A549 (cell line): ENCODE measurements around the gene STOML2. TPM values are rescaled to one million over a fixed set of nuclear protein-coding genes. Genes with fewer than 3 reads are reported as not detected.
A peak's percentile ranks its signal among the peaks of the same experiment; 100 is the strongest.

ENCODE experiments used
- ATOH8 ChIP-seq: fragments of 250-450 bp; sonication (Bioruptor Pico); IDR thresholded peaks from 2 replicates; pipeline ENCODE4 v1.5.0; 2020; ENCODE audit warnings: low read depth, mild to moderate bottlenecking, moderate library complexity
- BCL3 ChIP-seq: fragments of >200 bp; sonication (Bioruptor Twin); formaldehyde crosslinking; IDR thresholded peaks from 3 replicates; pipeline ENCODE4 v1.6.1; 2016
- BHLHE40 ChIP-seq: IDR thresholded peaks from 2 replicates; pipeline ENCODE4 v1.6.1; 2012; ENCODE audit warnings: low read depth, low read length, inconsistent platforms
- CBX8 ChIP-seq: fragments of 200-600 bp; sonication (generic); IDR thresholded peaks from 2 replicates; pipeline ENCODE4 v1.6.1; 2016
- CEBPB ChIP-seq, 2 experiments: fragments of >200 bp in 1 of 2; sonication (Bioruptor Twin) in 1 of 2; formaldehyde crosslinking in 1 of 2; IDR thresholded peaks; 2 replicates each; pipeline ENCODE4 v1.6.1; 2012 to 2016
- CTCF ChIP-seq: fragments of >200 bp; sonication (Bioruptor Twin); formaldehyde crosslinking; IDR thresholded peaks from 3 replicates; pipeline ENCODE4 v1.5.1; 2016
- E2F6 ChIP-seq: IDR thresholded peaks from 2 replicates; pipeline ENCODE4 v1.6.1; 2012; ENCODE audit warnings: low read depth, borderline replicate concordance
- ELK1 ChIP-seq: fragments of 150-350 bp; IDR thresholded peaks from 2 replicates; pipeline ENCODE4 v1.6.1; 2014; ENCODE audit warnings: low read depth, mild to moderate bottlenecking, low read length
- FOSB ChIP-seq: fragments of 250-450 bp; sonication (Bioruptor Pico); IDR thresholded peaks from 2 replicates; pipeline ENCODE4 v1.5.0; 2020; ENCODE audit warnings: mild to moderate bottlenecking, moderate library complexity
- FOSL2 ChIP-seq, 2 experiments: fragments of 450-650 bp in 1 of 2; fragments of >200 bp in 1 of 2; sonication (Bioruptor Twin) in 1 of 2; formaldehyde crosslinking; IDR thresholded peaks; 2 replicates each; pipeline versions ENCODE4 v1.5.0 to v1.6.1; 2016 to 2020; ENCODE audit warnings: mild to moderate bottlenecking in 1 of 2, moderate library complexity in 1 of 2
- FOXS1 ChIP-seq: fragments of 250-450 bp; sonication (Bioruptor Pico); IDR thresholded peaks from 2 replicates; pipeline ENCODE4 v1.5.0; 2020; ENCODE audit warnings: mild to moderate bottlenecking, moderate library complexity
- HES2 ChIP-seq: fragments of >200 bp; sonication (Bioruptor Twin); formaldehyde crosslinking; IDR thresholded peaks from 2 replicates; pipeline ENCODE4 v1.6.1; 2016
- HEYL ChIP-seq: fragments of 250-450 bp; sonication (Bioruptor Pico); IDR thresholded peaks from 2 replicates; pipeline ENCODE4 v1.8.0; 2021; ENCODE audit warnings: mild to moderate bottlenecking, moderate library complexity
- HOXA7 ChIP-seq: fragments of 250-450 bp; sonication (Bioruptor Pico); IDR thresholded peaks from 2 replicates; pipeline ENCODE4 v1.5.0; 2020; ENCODE audit warnings: mild to moderate bottlenecking, moderate library complexity
- HOXB13 ChIP-seq: fragments of 250-450 bp; sonication (Bioruptor Pico); IDR thresholded peaks from 2 replicates; pipeline ENCODE4 v1.5.0; 2020; ENCODE audit warnings: low read depth, mild to moderate bottlenecking, moderate library complexity
- HOXB5 ChIP-seq: fragments of 250-450 bp; sonication (Bioruptor Pico); IDR thresholded peaks from 2 replicates; pipeline ENCODE4 v1.5.0; 2020; ENCODE audit warnings: mild to moderate bottlenecking, moderate library complexity
- JUN ChIP-seq, 2 experiments: fragments of >200 bp; sonication (Bioruptor Twin); formaldehyde crosslinking; IDR thresholded peaks; 2 replicates in 1 of 2; 3 replicates in 1 of 2; pipeline ENCODE4 v1.6.1; 2016 to 2017
- JUNB ChIP-seq: fragments of >200 bp; sonication (Bioruptor Twin); formaldehyde crosslinking; IDR thresholded peaks from 2 replicates; pipeline ENCODE4 v1.6.1; 2016
- KDM1A ChIP-seq: fragments of 200-600 bp; sonication (generic); IDR thresholded peaks from 2 replicates; pipeline ENCODE4 v1.6.1; 2016; ENCODE audit warnings: low read depth, mild to moderate bottlenecking
- MYC ChIP-seq: IDR thresholded peaks from 2 replicates; pipeline ENCODE4 v1.6.1; 2012; ENCODE audit warnings: mild to moderate bottlenecking, inconsistent platforms, low read length, improper control_type of control experiment, borderline replicate concordance
- NPAS2 ChIP-seq: fragments of 250-450 bp; sonication (Bioruptor Pico); IDR thresholded peaks from 2 replicates; pipeline ENCODE4 v1.8.0; 2022; ENCODE audit warnings: mild to moderate bottlenecking, moderate library complexity, borderline replicate concordance
- RAD21 ChIP-seq, 2 experiments: fragments of >200 bp in 1 of 2; sonication (Bioruptor Twin) in 1 of 2; formaldehyde crosslinking in 1 of 2; IDR thresholded peaks in 1 of 2; conservative IDR thresholded peaks in 1 of 2; 2 replicates in 1 of 2; 3 replicates in 1 of 2; pipeline ENCODE4 v1.6.1; 2012 to 2018; ENCODE audit warnings: inconsistent platforms in 1 of 2
- RCOR1 ChIP-seq: fragments of 150-350 bp; IDR thresholded peaks from 2 replicates; pipeline ENCODE4 v1.6.1; 2014; ENCODE audit warnings: antibody characterized with exemption, low read length, low read depth
- RNF2 ChIP-seq: fragments of 200-600 bp; sonication (generic); IDR thresholded peaks from 2 replicates; pipeline ENCODE4 v1.6.1; 2016; ENCODE audit warnings: low read depth, mild to moderate bottlenecking, antibody characterized with exemption, moderate library complexity, borderline replicate concordance
- TFCP2L1 ChIP-seq: fragments of 250-450 bp; sonication (Bioruptor Pico); IDR thresholded peaks from 2 replicates; pipeline ENCODE4 v1.5.0; 2021; ENCODE audit warnings: mild to moderate bottlenecking
- TP53 ChIP-seq: fragments of 250-450 bp; sonication (Bioruptor Pico); IDR thresholded peaks from 2 replicates; pipeline ENCODE4 v1.5.0; 2021; ENCODE audit warnings: mild to moderate bottlenecking, moderate library complexity
- USF2 ChIP-seq: fragments of 450-650 bp; IDR thresholded peaks from 2 replicates; pipeline ENCODE4 v1.6.1; 2014; ENCODE audit warnings: antibody characterized with exemption
- ZFP36 ChIP-seq: fragments of 450-650 bp; IDR thresholded peaks from 2 replicates; pipeline ENCODE4 v1.6.1; 2014; ENCODE audit warnings: borderline replicate concordance; ENCODE audit not compliant: partially characterized antibody
- ZNF302 ChIP-seq: fragments of 250-450 bp; sonication (Bioruptor Pico); IDR thresholded peaks from 2 replicates; pipeline ENCODE4 v1.9.0; 2021; ENCODE audit warnings: inconsistent platforms, mild to moderate bottlenecking, moderate library complexity
- polyA plus RNA-seq, 4 experiments: library from polyadenylated mRNA; depleted of rRNA in 3 of 4; stranded (reverse); fragments of >200 nt; fragmentation: RNase III in 1 of 4; extraction: RNeasy Plus Mini Kit Qiagen cat#74134 plus additional on column Dnase treatment in 1 of 4; gene quantifications; 2 replicates in 3 of 4; 3 replicates in 1 of 4; pipeline ENCODE4 v1.2.3, GENCODE V29; 2011 to 2017

The STOML2 gene
- polyA plus RNA-seq, 2 of the 4 experiments (the other 2 are of a cell fraction): 189 to 196 TPM

GRCh38 chr9:35072461-35073278, 30.3 kb downstream of the STOML2 start, which contains the start of gene VCP (continued):
- TF ChIP-seq FOSL2 (IDR thresholded peaks at IDR 0.05): no peak
- no peak; the same call in 1 of the 2 replicates for TF ChIP-seq FOSL2 (CRISPR knock-in tag; IDR thresholded peaks at IDR 0.05)
- 0 out of 2 replicates have a peak, but pooled peaks have one; percentile 41 for TF ChIP-seq ATOH8 (CRISPR knock-in tag)
- peak; percentile 80; the same call in 2 of the 3 replicates for TF ChIP-seq BCL3
- TF ChIP-seq RNF2: no peak
- TF ChIP-seq ELK1: no peak
- no peak for TF ChIP-seq FOXS1
- TF ChIP-seq HES2: no peak
- no peak for TF ChIP-seq RCOR1
- no peak for TF ChIP-seq RAD21 (conservative IDR thresholded peaks at IDR 0.05 in 1 of 2, IDR thresholded peaks at IDR 0.05 in 1 of 2)
- TF ChIP-seq USF2: no peak
- TF ChIP-seq HOXB13 (CRISPR knock-in tag): no peak
- no peak for TF ChIP-seq MYC
- TF ChIP-seq CTCF: no peak
- TF ChIP-seq KDM1A: no peak
- no peak for TF ChIP-seq ZFP36
- TF ChIP-seq TP53 (CRISPR knock-in tag): no peak
- TF ChIP-seq FOSB (CRISPR knock-in tag): no peak
- TF ChIP-seq NPAS2 (CRISPR knock-in tag): no peak
- TF ChIP-seq HOXA7 (CRISPR knock-in tag): peak; percentile 64; the same call in 1 of the 2 replicates
- no peak for TF ChIP-seq ZNF302 (CRISPR knock-in tag)
- no peak for TF ChIP-seq E2F6
- peak; percentile 91 to 92 for TF ChIP-seq JUN (IDR thresholded peaks at IDR 0.05)
- TF ChIP-seq BHLHE40: no peak
- no peak for TF ChIP-seq JUNB
- TF ChIP-seq HOXB5 (CRISPR knock-in tag): peak; percentile 54; the same call in 1 of the 2 replicates
- no peak for TF ChIP-seq CBX8
- peak; percentile 92 for TF ChIP-seq TFCP2L1 (CRISPR knock-in tag)
- no peak for TF ChIP-seq CEBPB (IDR thresholded peaks at IDR 0.05)
- TF ChIP-seq HEYL: no peak
